OCI-LY7 (cell line): ENCODE measurements around the gene CPB1.

Experiments
- CTCF ChIP-seq: fragments of 200-600 bp; sonication (generic); conservative IDR thresholded peaks from 2 replicates; pipeline ENCODE4 v1.5.1; 2014; ENCODE audit warnings: mild to moderate bottlenecking, antibody characterized with exemption, low read length, moderate library complexity, mixed read lengths
- EZH2phosphoT487 ChIP-seq: fragments of 200-600 bp; sonication (generic); IDR thresholded peaks from 2 replicates; pipeline ENCODE4 v1.6.1; 2018; ENCODE audit warnings: low read depth, borderline replicate concordance, mild to moderate bottlenecking, mixed run types, antibody characterized with exemption, low read length, moderate library complexity, mixed read lengths

- TF ChIP-seq CTCF = no peak
- TF ChIP-seq EZH2phosphoT487 = no peak
Measured at GRCh38 chr3:148896062-148896461, 68.5 kb downstream of the CPB1 start.
